IMR-90 (cell line): Measurements from ENCODE around the gene PGC. TPM values are rescaled to one million over a fixed set of nuclear protein-coding genes. Genes with fewer than 3 reads are reported as not detected.

Experiments used
- ATAC-seq: fragments of 200-7000 bp; cut with Tn5 transposase; 2 replicates; pipeline ENCODE4 v1.9.1; 2020; ENCODE audit warnings: low read depth, mild to moderate bottlenecking, moderate library complexity
- BruUV-seq: library from RNA; stranded (reverse); fragments of 400-500 nt; replicated peaks from 2 replicates; lab custom pipeline; 2021; lab: Mats Ljungman, UMichigan
- CTCF ChIA-PET: fragments of 300-600 bp; formaldehyde crosslinking; extraction: SDS; loops from one replicate; lab custom pipeline; 2021; ENCODE audit warnings: antibody characterized with exemption; lab: Yijun Ruan, JAX
- POLR2A ChIA-PET: fragments of 300-600 bp; sonication (Branson Sonifier 250); formaldehyde crosslinking; loops from one replicate; lab custom pipeline; 2022; ENCODE audit warnings: antibody characterized with exemption; ENCODE audit not compliant: unreplicated experiment; lab: Charles Lee
- DNase-seq: peaks from one replicate; pipeline ENCODE4 v3.0.0; 2013
- H2AFZ ChIP-seq: replicated peaks from 2 replicates; pipeline ENCODE3; 2013; ENCODE audit warnings: low read length, mild to moderate bottlenecking; ENCODE audit not compliant: poor library complexity
- H2AK5ac ChIP-seq: 2 replicates; pipeline ENCODE4 v1.6.1; 2013; ENCODE audit warnings: low read depth, low read length, inconsistent platforms
- H2AK9ac ChIP-seq: replicated peaks from 2 replicates; pipeline ENCODE3; 2013; ENCODE audit warnings: mild to moderate bottlenecking, low read depth, low read length, moderate library complexity; ENCODE audit not compliant: poor library complexity
- H2BK120ac ChIP-seq: 2 replicates; pipeline ENCODE4 v1.6.1; 2013; ENCODE audit warnings: low read depth, low read length, inconsistent platforms
- H2BK15ac ChIP-seq: 3 replicates; pipeline ENCODE4 v1.6.1; 2013; ENCODE audit warnings: low read depth, low read length, inconsistent platforms
- H2BK20ac ChIP-seq: 2 replicates; pipeline ENCODE4 v1.6.1; 2013; ENCODE audit warnings: low read depth, mild to moderate bottlenecking, inconsistent platforms, low read length, moderate library complexity
- H2BK5ac ChIP-seq: 2 replicates; pipeline ENCODE4 v1.6.1; 2013; ENCODE audit warnings: mild to moderate bottlenecking, low read depth, low read length, inconsistent platforms; ENCODE audit not compliant: poor library complexity, severe bottlenecking
- H3K14ac ChIP-seq: replicated peaks from 2 replicates; pipeline ENCODE4 v1.6.1; 2013; ENCODE audit warnings: low read depth, low read length, inconsistent platforms
- H3K18ac ChIP-seq: 2 replicates; pipeline ENCODE4 v1.6.1; 2013; ENCODE audit warnings: low read depth, low read length, control low read depth
- H3K23ac ChIP-seq: 2 replicates; pipeline ENCODE4 v1.6.1; 2013; ENCODE audit warnings: low read depth, low read length, inconsistent platforms
- H3K27ac ChIP-seq: 2 replicates; pipeline ENCODE4 v1.5.1; 2013; ENCODE audit warnings: mild to moderate bottlenecking, control low read depth, low read length; ENCODE audit not compliant: insufficient read depth
- H3K27me3 ChIP-seq: 2 replicates; pipeline ENCODE4 v1.6.1; 2013; ENCODE audit warnings: low read length; ENCODE audit not compliant: control insufficient read depth, insufficient read depth
- H3K36me3 ChIP-seq: 2 replicates; pipeline ENCODE4 v1.6.1; 2013; ENCODE audit warnings: low read length, mixed read lengths; ENCODE audit not compliant: control insufficient read depth, insufficient read depth
- H3K4ac ChIP-seq: 2 replicates; pipeline ENCODE4 v1.6.1; 2013; ENCODE audit warnings: low read depth, low read length, inconsistent platforms
- H3K4me1 ChIP-seq: 2 replicates; pipeline ENCODE4 v1.6.1; 2013; ENCODE audit warnings: low read length, mixed read lengths; ENCODE audit not compliant: control insufficient read depth, insufficient read depth
- H3K4me2 ChIP-seq: 2 replicates; pipeline ENCODE4 v1.6.1; 2013; ENCODE audit warnings: low read depth, mild to moderate bottlenecking, control low read depth, low read length, moderate library complexity
- H3K4me3 ChIP-seq: 2 replicates; pipeline ENCODE4 v1.5.1; 2013; ENCODE audit warnings: low read depth, mild to moderate bottlenecking, control low read depth, low read length, moderate library complexity; ENCODE audit not compliant: insufficient read depth
- H3K56ac ChIP-seq: 2 replicates; pipeline ENCODE4 v1.6.1; 2013; ENCODE audit warnings: low read length, inconsistent platforms; ENCODE audit not compliant: insufficient read depth; ENCODE audit errors: extremely low read depth
- H3K79me1 ChIP-seq, 2 experiments: 2 replicates each; pipeline ENCODE4 v1.6.1; 2013; ENCODE audit warnings: low read length in 2 of 2, inconsistent platforms in 1 of 2, low read depth in 1 of 2
- H3K9ac ChIP-seq: 2 replicates; pipeline ENCODE4 v1.6.1; 2013; ENCODE audit warnings: low read depth, low read length, control low read depth
- H3K9me1 ChIP-seq: 2 replicates; pipeline ENCODE4 v1.6.1; 2013; ENCODE audit warnings: low read length, inconsistent platforms; ENCODE audit not compliant: insufficient read depth
- H3K9me3 ChIP-seq: 2 replicates; pipeline ENCODE4 v1.6.1; 2013; ENCODE audit warnings: low read length; ENCODE audit not compliant: control insufficient read depth, insufficient read depth
- H4K20me1 ChIP-seq: 2 replicates; pipeline ENCODE4 v1.6.1; 2013; ENCODE audit warnings: low read length, inconsistent platforms; ENCODE audit not compliant: insufficient read depth
- H4K5ac ChIP-seq: 2 replicates; pipeline ENCODE4 v1.6.1; 2013; ENCODE audit warnings: mild to moderate bottlenecking, low read depth, low read length, control low read depth
- H4K8ac ChIP-seq, 2 experiments: 2 replicates each; pipeline ENCODE4 v1.6.1; 2013; ENCODE audit warnings: low read depth in 2 of 2, low read length in 2 of 2, control low read depth in 1 of 2, inconsistent platforms in 1 of 2
- H4K91ac ChIP-seq: 2 replicates; pipeline ENCODE4 v1.6.1; 2013; ENCODE audit warnings: low read depth, low read length, inconsistent platforms; ENCODE audit not compliant: insufficient read depth
- BHLHE40 ChIP-seq: fragments of 150-350 bp; IDR thresholded peaks from 2 replicates; pipeline ENCODE4 v1.6.1; 2016; ENCODE audit warnings: mild to moderate bottlenecking, low read depth, low read length
- CEBPB ChIP-seq: IDR thresholded peaks from 2 replicates; pipeline ENCODE4 v1.6.1; 2012; ENCODE audit warnings: low read depth, low read length, improper control_type of control experiment
- CHD1 ChIP-seq: IDR thresholded peaks from 2 replicates; pipeline ENCODE4 v1.6.1; 2012; ENCODE audit warnings: low read depth, low read length, improper control_type of control experiment
- ELK1 ChIP-seq: fragments of 150-350 bp; IDR thresholded peaks from 2 replicates; pipeline ENCODE4 v1.6.1; 2016; ENCODE audit warnings: low read depth, mild to moderate bottlenecking, low read length, moderate library complexity, borderline replicate concordance
- FOS ChIP-seq: fragments of 150-350 bp; IDR thresholded peaks from 2 replicates; pipeline ENCODE4 v1.6.1; 2016; ENCODE audit warnings: low read depth, low read length
- MAZ ChIP-seq: IDR thresholded peaks from 2 replicates; pipeline ENCODE4 v1.6.1; 2012; ENCODE audit warnings: low read depth, mild to moderate bottlenecking, low read length, improper control_type of control experiment, moderate library complexity, borderline replicate concordance
- MXI1 ChIP-seq: IDR thresholded peaks from 2 replicates; pipeline ENCODE4 v1.6.1; 2012; ENCODE audit warnings: low read depth, mild to moderate bottlenecking, low read length, moderate library complexity, borderline replicate concordance
- NFE2L2 ChIP-seq: fragments of 150-350 bp; IDR thresholded peaks from 2 replicates; pipeline ENCODE4 v1.6.1; 2016; ENCODE audit warnings: low read depth, mild to moderate bottlenecking, low read length
- POLR2A ChIP-seq: IDR thresholded peaks from 2 replicates; pipeline ENCODE4 v1.6.1; 2012; ENCODE audit warnings: mild to moderate bottlenecking, low read depth, low read length
- RAD21 ChIP-seq: IDR thresholded peaks from 2 replicates; pipeline ENCODE4 v1.6.1; 2012; ENCODE audit warnings: low read length, improper control_type of control experiment
- RFX5 ChIP-seq: IDR thresholded peaks from 2 replicates; pipeline ENCODE4 v1.8.0; 2012; ENCODE audit warnings: low read depth, mild to moderate bottlenecking, low read length, moderate library complexity
- SMC3 ChIP-seq: fragments of 150-350 bp; IDR thresholded peaks from 2 replicates; pipeline ENCODE4 v1.6.1; 2016; ENCODE audit warnings: low read depth, mild to moderate bottlenecking, antibody characterized with exemption, low read length, moderate library complexity
- USF2 ChIP-seq: fragments of 150-350 bp; IDR thresholded peaks from 2 replicates; pipeline ENCODE4 v1.6.1; 2017; ENCODE audit warnings: mild to moderate bottlenecking, antibody characterized with exemption, low read length, low read depth
- WGBS, 2 experiments: methylation state at CpG; one replicate each; pipeline versions ENCODE4 v1.1.5 to v1.1.7; 2013; ENCODE audit warnings: missing lambda C conversion rate in 2 of 2; ENCODE audit not compliant: insufficient read length in 1 of 2; ENCODE audit errors: extremely low coverage in 2 of 2; 5-methylcytosine and 5-hydroxymethylcytosine counted together
- dilution Hi-C: fragments of 300-500 bp; cut with HindIII; formaldehyde crosslinking; loops from one replicate; pipeline ENCODE4 v1.14.3; 2018; ENCODE audit warnings: low sequenced_read_pairs; ENCODE audit not compliant: unreplicated experiment
- in situ Hi-C: fragments of 300-500 bp; cut with MboI; formaldehyde crosslinking; loops from 3 replicates; pipeline ENCODE4 v1.14.3; 2019; ENCODE audit warnings: low sequenced_read_pairs, inconsistent platforms, mixed read lengths
- intact Hi-C: fragments of 100-400 bp; cut with micrococcal nuclease; formaldehyde crosslinking; loops from 2 replicates; pipeline ENCODE4 v1.10.0; 2022
- polyA plus RNA-seq, 3 experiments: library from polyadenylated mRNA; depleted of rRNA; stranded (reverse); fragments of >200 nt; gene quantifications; 2 replicates each; pipeline ENCODE4 v1.2.3, GENCODE V29; 2012; ENCODE audit warnings: low replicate concordance in 1 of 3
- total RNA-seq: library from RNA; depleted of rRNA; stranded (reverse); fragments of >200 nt; gene quantifications from 2 replicates; pipeline ENCODE4 v1.2.3, GENCODE V29; 2012

Gene PGC
- total and polyA plus RNA-seq, 2 of the 4 experiments (the other 2 are of a cell fraction), result not detected

DNA sequence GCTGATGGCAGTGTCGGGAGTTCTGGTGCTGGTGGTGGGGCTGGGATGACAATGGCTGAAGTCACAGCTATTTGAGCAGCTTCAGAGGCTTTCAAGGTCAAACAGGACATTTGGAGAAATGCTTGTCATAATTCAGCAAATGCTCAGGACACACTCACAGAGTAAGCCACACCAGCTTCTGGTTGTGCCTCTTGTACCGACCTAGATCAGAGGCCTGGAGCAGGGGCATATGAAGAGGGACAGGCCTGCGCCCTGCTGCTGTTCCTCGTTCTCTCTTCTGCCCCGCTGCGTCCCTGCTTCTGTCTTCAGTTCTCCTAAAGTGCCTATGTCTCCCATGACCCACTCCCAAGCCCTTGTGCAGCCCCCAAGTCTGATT, 893 bp upstream of the PGC start:
- Histone ChIP-seq H3K18ac (no peak overlapping the region), H2AK5ac (no peak overlapping the region), H2AK9ac (no peak overlapping the region), H3K9me1 (no peaks in the 10 kb centered on the region), H3K4me3 (no peak overlapping the region), H4K5ac (no peak overlapping the region), H4K8ac (no peak overlapping the region), H4K91ac (no peak overlapping the region), H3K4me2 (no peak overlapping the region), H3K56ac (no peak overlapping the region), H3K79me1 (no peaks in the 10 kb centered on the region), H2BK15ac (no peak overlapping the region), H3K23ac (no peak overlapping the region), H3K27me3 (peaks cover 13% of the 10 kb centered on the region), H3K4me1 (no peaks in the 10 kb centered on the region), H3K9me3 (no peaks in the 10 kb centered on the region), H3K36me3 (no peaks in the 10 kb centered on the region), H2BK120ac (no peak overlapping the region), H2AFZ (no peak overlapping the region), H2BK5ac (no peak overlapping the region), H3K9ac (no peak overlapping the region), H3K4ac (no peak overlapping the region), H2BK20ac (no peak overlapping the region), H4K20me1 (no peaks in the 10 kb centered on the region), H3K14ac (no peak overlapping the region), H3K27ac (no peak overlapping the region)
- in situ Hi-C loops, result no loop called here
- ChIA-PET POLR2A (no interaction called here), CTCF (no interaction called here)
- TF ChIP-seq MAZ (no peak), ELK1 (no peak), CHD1 (no peak), POLR2A (no peak), RAD21 (no peak), BHLHE40 (no peak), USF2 (no peak), CEBPB (no peak), SMC3 (no peak), RFX5 (no peak), FOS (no peak), NFE2L2 (no peak), MXI1 (no peak)
- BruUV-seq, result no TSS peak
- ATAC-seq (no peak), DNase-seq (no peak)
- 85% methylated on average over 4 of the region's 6 CpGs; no CpG with 5 or more reads in 1 of the 2 experiments for WGBS, 2 experiments
- intact Hi-C loops, result no loop called here
- dilution Hi-C loops, result no loop called here
